GDM1 (cell line): Measurements from ENCODE around the gene CHRM2.

Experiments
- DNase-seq: peaks from one replicate; lab custom pipeline; 2025; lab: John Stamatoyannopoulos, UW

CHRM2 gene

GRCh38 chr7:137026176-137026500, 157.7 kb downstream of the CHRM2 start:
- DNase-seq: no peak

DNA sequence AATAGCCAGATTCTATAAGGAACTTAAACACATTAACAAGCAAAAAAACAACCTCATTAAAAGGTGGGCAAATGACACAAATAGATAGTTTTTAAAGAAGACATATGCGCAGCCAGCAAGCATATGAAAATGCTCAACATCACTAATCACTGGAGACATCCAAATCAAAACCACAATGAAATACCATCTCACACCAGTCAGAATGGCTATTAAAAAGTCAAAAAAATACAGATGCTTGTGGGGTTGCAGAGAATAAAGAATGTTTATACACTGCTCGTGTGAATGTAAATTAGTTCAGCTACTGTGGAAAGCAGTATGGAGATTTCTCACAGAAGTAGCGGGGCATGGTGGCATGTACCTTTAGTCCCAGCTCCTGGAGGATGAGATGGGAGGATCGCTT, 164.0 kb downstream of the CHRM2 start:
- DNase-seq: no peak

DNA sequence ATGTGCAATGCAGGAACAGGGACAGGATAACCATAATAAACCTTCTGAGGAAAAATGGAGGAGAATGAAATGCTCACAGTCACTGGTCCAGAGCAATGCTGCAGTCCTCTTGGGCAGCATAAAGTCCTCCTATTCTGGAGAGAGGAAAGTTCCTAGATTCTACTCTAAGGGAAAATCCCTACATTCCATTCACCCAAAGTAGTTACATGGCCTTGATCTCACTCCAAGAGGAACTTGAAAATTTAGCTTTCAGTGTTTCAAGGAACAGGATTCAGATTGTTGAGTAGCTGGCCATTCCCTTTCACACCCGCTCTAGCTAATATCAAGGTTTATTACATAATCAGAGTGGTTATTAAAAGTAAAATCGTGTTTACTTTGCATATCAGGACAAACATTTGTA, 168.3 kb downstream of the CHRM2 start:
- no peak for DNase-seq

- DNase-seq: no peak
These were observed 170.3 kb downstream of the CHRM2 start for GRCh38 chr7:137038706-137039105.

DNA sequence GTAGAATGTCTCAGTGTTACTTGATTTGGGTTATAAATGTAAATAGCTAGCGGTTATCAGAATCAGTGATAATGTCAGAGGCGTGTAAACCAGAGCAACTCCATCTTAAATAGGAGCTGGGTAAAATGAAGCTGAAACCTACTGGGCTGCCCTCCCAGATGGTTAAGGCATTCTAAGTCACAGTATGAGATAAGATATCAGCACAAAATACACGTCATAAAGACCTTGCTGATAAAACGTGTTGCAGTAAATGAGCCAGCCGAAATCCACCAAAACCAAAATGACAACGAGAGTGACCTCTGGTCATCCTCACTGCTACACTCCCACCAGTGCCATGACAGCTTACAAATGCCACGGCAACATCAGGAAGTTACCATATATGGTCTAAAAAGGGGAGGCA, 172.3 kb downstream of the CHRM2 start:
- DNase-seq: no peak

- DNase-seq: no peak
These were observed 177.1 kb downstream of the CHRM2 start for GRCh38 chr7:137045573-137045972.

DNA sequence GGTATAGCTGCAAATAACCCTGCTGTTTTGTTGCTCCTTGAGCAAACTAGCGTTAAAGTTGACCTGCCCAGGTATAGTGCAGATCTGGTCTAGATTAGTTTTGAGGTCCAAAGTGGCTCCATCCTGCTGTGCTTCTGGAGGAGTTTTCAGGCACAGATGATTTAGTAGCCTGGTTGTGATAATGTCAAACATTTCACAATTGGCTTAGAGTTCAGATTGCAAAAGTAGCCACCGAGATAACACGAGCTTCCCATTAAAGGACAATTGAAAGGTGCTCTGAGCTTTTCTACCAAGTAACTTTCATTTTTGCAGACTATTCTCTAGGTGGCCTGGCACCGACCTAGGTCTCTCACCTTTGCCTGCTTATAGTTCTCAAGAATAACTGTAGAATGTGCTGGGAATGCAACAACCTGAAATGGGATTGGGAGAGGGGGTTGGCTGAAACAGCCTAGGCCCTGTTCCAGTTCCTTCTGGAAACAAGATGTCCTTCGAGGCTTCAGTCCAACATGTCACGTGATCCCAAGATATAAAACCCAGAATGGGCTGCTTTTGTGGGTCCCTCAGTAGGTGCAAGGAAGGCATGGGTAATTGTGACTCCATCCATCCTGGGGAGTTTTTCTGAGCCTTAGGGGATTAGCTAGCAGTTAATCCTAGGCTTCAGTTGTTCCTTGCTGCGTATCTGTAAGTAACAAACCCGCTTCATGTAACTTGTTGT, 201.0 kb downstream of the CHRM2 start:
- DNase-seq: no peak
